ENCODE measurements around the gene G2E3.
"Not testable (repeated sequence)": the region's sequence is repeated elsewhere in the genome, so short reads cannot be mapped to it uniquely, and the experiment has no call there.

Gene G2E3

GRCh38 chr14:30585204-30585603 lies 26.2 kb downstream of the G2E3 start:
- TF ChIP-seq CTCF (IDR thresholded peaks at IDR 0.05; ENCODE audit: borderline replicate concordance, insufficient read depth, low read depth, low read length) = no peak
- no peak overlapping the region for H3K4me3 ChIP-seq (ENCODE audit: low read depth, low read length)

- H3K4me3 ChIP-seq (ENCODE audit: low read depth, low read length) = no peak overlapping the region
- no peak for TF ChIP-seq CTCF (IDR thresholded peaks at IDR 0.05; ENCODE audit: borderline replicate concordance, insufficient read depth, low read depth, low read length)
Measured at GRCh38 chr14:30587141-30587540, 28.2 kb downstream of the G2E3 start.

- no peak overlapping the region for H3K4me3 ChIP-seq (ENCODE audit: low read depth, low read length)
- TF ChIP-seq CTCF (IDR thresholded peaks at IDR 0.05; ENCODE audit: borderline replicate concordance, insufficient read depth, low read depth, low read length) = no peak
Measured at GRCh38 chr14:30588873-30589272, 29.9 kb downstream of the G2E3 start.

GRCh38 chr14:30596935-30597334 lies 38.0 kb downstream of the G2E3 start:
- no peak overlapping the region for H3K4me3 ChIP-seq (ENCODE audit: low read depth, low read length)
- TF ChIP-seq CTCF (IDR thresholded peaks at IDR 0.05; ENCODE audit: borderline replicate concordance, insufficient read depth, low read depth, low read length) = no peak

GRCh38 chr14:30597504-30597903 lies 38.5 kb downstream of the G2E3 start:
- no peak overlapping the region for H3K4me3 ChIP-seq (ENCODE audit: low read depth, low read length)
- no peak for TF ChIP-seq CTCF (IDR thresholded peaks at IDR 0.05; ENCODE audit: borderline replicate concordance, insufficient read depth, low read depth, low read length)

- no peak for TF ChIP-seq CTCF (IDR thresholded peaks at IDR 0.05; ENCODE audit: borderline replicate concordance, insufficient read depth, low read depth, low read length)
- no peak overlapping the region for H3K4me3 ChIP-seq (ENCODE audit: low read depth, low read length)
Measured at GRCh38 chr14:30600922-30601918, 42.3 kb downstream of the G2E3 start.

GRCh38 chr14:30603402-30603801 lies 44.4 kb downstream of the G2E3 start:
- H3K4me3 ChIP-seq (ENCODE audit: low read depth, low read length) = no peak overlapping the region
- TF ChIP-seq CTCF (IDR thresholded peaks at IDR 0.05; ENCODE audit: borderline replicate concordance, insufficient read depth, low read depth, low read length) = no peak

GRCh38 chr14:30604696-30605095 lies 45.7 kb downstream of the G2E3 start:
- H3K4me3 ChIP-seq (ENCODE audit: low read depth, low read length) = not testable (repeated sequence)

Data from GM12875 (cell line).